ENCODE data around the gene SIPA1L3. TPM values are rescaled to one million over a fixed set of nuclear protein-coding genes. Genes with fewer than 3 reads are reported as not detected.

Gene SIPA1L3
- total and polyA plus RNA-seq, 9 of the 15 experiments (the other 6 are each of a cell fraction or from before 2014, with no cell fraction given), result 0.01 to 6.1 (median 2.5) TPM

GRCh38 chr19:38095411-38096308 is 188.7 kb downstream of the SIPA1L3 start:
- BruUV-seq (replicated peaks), result no TSS peak
- in situ Hi-C loops (cut with MboI), result no loop called here
- Histone ChIP-seq H2AFZ (ENCODE audit: low read depth, low read length) (0 out of 2 replicates have a peak overlapping the region, but pooled peaks have one; percentile 14), H3K79me2 (ENCODE audit: control insufficient read depth, insufficient read depth, low read length) (no peaks in the 10 kb centered on the region), H3K4me2 (ENCODE audit: insufficient read depth, low read length) (peak overlapping the region; percentile 30; the same call in 1 of the 2 replicates), H3K9me1 (ENCODE audit: control insufficient read depth, insufficient read depth, low read length) (no peaks in the 10 kb centered on the region), H3K27ac (ENCODE audit: extremely low read depth, low read depth, low read length) (no peak overlapping the region), H3K27me3 (ENCODE audit: control insufficient read depth in 2 of 2, insufficient read depth in 2 of 2, low read length in 2 of 2) (no peaks in the 10 kb centered on the region), H3K4me3 (no peak overlapping the region), H3K9me3 (replicated peaks; ENCODE audit: control insufficient read depth, insufficient read depth, low read depth, low read length) (0 out of 2 replicates have a peak, but pooled peaks cover 2% of the 10 kb centered on the region), H4K20me1 (replicated peaks; ENCODE audit: control insufficient read depth, insufficient read depth, low read length) (peaks cover 7% of the 10 kb centered on the region; the same call in 1 of the 2 replicates), H3K4me1 (replicated peaks in 1 of 2; ENCODE audit: control insufficient read depth in 2 of 2, insufficient read depth in 2 of 2, low read length in 2 of 2) (peaks cover 0 to 6% of the 10 kb centered on the region in 2 experiments; a peak in 2 of 5 replicates), H3K36me3 (ENCODE audit: control insufficient read depth, insufficient read depth, low read length) (0 out of 3 replicates have a peak, but pooled peaks cover 3% of the 10 kb centered on the region), H3K9ac (ENCODE audit: insufficient read depth in 1 of 2, low read depth in 2 of 2, low read length in 2 of 2) (no peak overlapping the region)
- 22% methylated on average over 17 of the region's 17 CpGs for WGBS (ENCODE audit: insufficient coverage, low coverage, missing lambda C conversion rate)
- ChIA-PET POLR2A (interaction anchor here (0.6 kb wide), 1 partner anchor 36 kb away, joined by 3 read pairs; no protein-coding TSS in a partner anchor), CTCF (ENCODE audit: low intra/inter-chr PET ratio) (interaction anchor here (0.6 to 0.8 kb wide), 2 partner anchors 36 to 240 kb away, joined by 3 read pairs; partner anchors contain the start of gene CATSPERG)
- DNase-seq (ENCODE audit: extremely low read depth in 1 of 4, low spot score in 3 of 4), result peak; percentile 73 to 85 (median 75)
- intact Hi-C loops (cut with micrococcal nuclease), result loop anchor here (5.0 kb wide), 1 partner anchor 47 kb away; no protein-coding TSS in a partner anchor
- peak; percentile 94 for FAIRE-seq
- ATAC-seq, result peak; percentile 98
- TF ChIP-seq RAD21 (CRISPR knock-in tag; conservative IDR thresholded peaks at IDR 0.05 in 1 of 2, IDR thresholded peaks at IDR 0.05 in 1 of 2) (peak; percentile 28 to 81), MAX (CRISPR knock-in tag; IDR thresholded peaks at IDR 0.05) (no peak), ILK (tag; IDR thresholded peaks at IDR 0.05; ENCODE audit: borderline replicate concordance, low read depth) (no peak), ZBTB26 (CRISPR knock-in tag; IDR thresholded peaks at IDR 0.05) (no peak), REST (IDR thresholded peaks at IDR 0.05; ENCODE audit: borderline replicate concordance) (peak; percentile 60), REST (CRISPR knock-in tag; IDR thresholded peaks at IDR 0.05; ENCODE audit: low read depth) (no peak), SRF (CRISPR knock-in tag; IDR thresholded peaks at IDR 0.05) (peak in 1 of 2 experiments; percentile 84; a peak in 1 of 4 replicates), TBL1XR1 (IDR thresholded peaks at IDR 0.05; ENCODE audit: low read length in 2 of 2) (no peak)

Data from K562 (cell line).